WTC11 (cell line): Measurements from ENCODE around the gene PSMG4. TPM values are rescaled to one million over a fixed set of nuclear protein-coding genes. Genes with fewer than 3 reads are reported as not detected.

Experiments
- ATAC-seq: fragments of 200-7000 bp; cut with Tn5 transposase; 2 replicates; pipeline ENCODE4 v1.10.0; 2021; ENCODE audit warnings: mild to moderate bottlenecking, moderate library complexity
- CTCF ChIA-PET: fragments of 300-600 bp; sonication (Branson Sonifier 250); formaldehyde crosslinking; loops from one replicate; lab custom pipeline; 2021; ENCODE audit warnings: antibody characterized with exemption; lab: Charles Lee
- POLR2A ChIA-PET: fragments of 350-600 bp; sonication (Branson Sonifier 250); formaldehyde crosslinking; loops from one replicate; lab custom pipeline; 2021; ENCODE audit warnings: antibody characterized with exemption; lab: Charles Lee
- DNase-seq: peaks from one replicate; pipeline ENCODE4 v3.0.0; 2021; ENCODE audit warnings: low spot score
- H3K27ac Mint-ChIP-seq: 2 replicates; pipeline ENCODE4 v1.8.0; 2021; ENCODE audit warnings: mixed read lengths
- H3K27me3 Mint-ChIP-seq: 2 replicates; pipeline ENCODE4 v1.8.0; 2021; ENCODE audit warnings: low read depth, mild to moderate bottlenecking, moderate library complexity, mixed read lengths
- H3K36me3 Mint-ChIP-seq: 2 replicates; pipeline ENCODE4 v1.8.0; 2021; ENCODE audit warnings: mixed read lengths
- H3K4me1 Mint-ChIP-seq: 2 replicates; pipeline ENCODE4 v1.8.0; 2022; ENCODE audit warnings: mixed read lengths
- H3K4me3 Mint-ChIP-seq: 2 replicates; pipeline ENCODE4 v1.8.0; 2021; ENCODE audit warnings: mild to moderate bottlenecking, moderate library complexity, mixed read lengths
- H3K9me3 Mint-ChIP-seq: 2 replicates; pipeline ENCODE4 v1.8.0; 2021; ENCODE audit warnings: mixed read lengths
- AFF4 ChIP-seq: sonication (generic); formaldehyde crosslinking; IDR thresholded peaks from 2 replicates; pipeline ENCODE4 v1.8.1; 2023; ENCODE audit warnings: mild to moderate bottlenecking, missing genetic modification reagents, borderline replicate concordance
- CTCF ChIP-seq: fragments of 200-600 bp; IDR thresholded peaks from 2 replicates; pipeline ENCODE4 v1.8.0; 2022; ENCODE audit warnings: antibody characterized with exemption
- E2F4 ChIP-seq: sonication (generic); formaldehyde crosslinking; IDR thresholded peaks from 2 replicates; pipeline ENCODE4 v1.8.1; 2022; ENCODE audit warnings: low read depth, mild to moderate bottlenecking, moderate library complexity, missing genetic modification reagents, borderline replicate concordance
- ESRRA ChIP-seq: sonication (generic); formaldehyde crosslinking; IDR thresholded peaks from 2 replicates; pipeline ENCODE4 v1.8.1; 2022; ENCODE audit warnings: mild to moderate bottlenecking, missing genetic modification reagents, borderline replicate concordance
- FOXK1 ChIP-seq: sonication (generic); formaldehyde crosslinking; IDR thresholded peaks from 2 replicates; pipeline ENCODE4 v1.8.0; 2022; ENCODE audit warnings: mild to moderate bottlenecking, moderate library complexity, missing genetic modification reagents
- FOXP4 ChIP-seq: sonication (generic); formaldehyde crosslinking; IDR thresholded peaks from 2 replicates; pipeline ENCODE4 v1.8.0; 2022; ENCODE audit warnings: mild to moderate bottlenecking, missing genetic modification reagents
- GABPB1 ChIP-seq: sonication (generic); formaldehyde crosslinking; IDR thresholded peaks from 2 replicates; pipeline ENCODE4 v1.8.1; 2023; ENCODE audit warnings: mild to moderate bottlenecking, missing genetic modification reagents
- MAX ChIP-seq: sonication (generic); formaldehyde crosslinking; IDR thresholded peaks from 2 replicates; pipeline ENCODE4 v1.8.0; 2022; ENCODE audit warnings: mild to moderate bottlenecking, missing genetic modification reagents
- SMAD4 ChIP-seq: sonication (generic); formaldehyde crosslinking; IDR thresholded peaks from 2 replicates; pipeline ENCODE4 v1.8.0; 2022; ENCODE audit warnings: mild to moderate bottlenecking, missing genetic modification reagents
- SOX15 ChIP-seq: fragments of 250-450 bp; sonication (Bioruptor Pico); IDR thresholded peaks from 2 replicates; pipeline ENCODE4 v1.9.0; 2021; ENCODE audit warnings: mild to moderate bottlenecking
- TEAD4 ChIP-seq: sonication (generic); formaldehyde crosslinking; IDR thresholded peaks from 2 replicates; pipeline ENCODE4 v1.8.0; 2022; ENCODE audit warnings: mild to moderate bottlenecking, missing genetic modification reagents
- ZNF396 ChIP-seq: fragments of 250-450 bp; sonication (Bioruptor Pico); IDR thresholded peaks from 2 replicates; pipeline ENCODE4 v1.8.0; 2021; ENCODE audit warnings: mild to moderate bottlenecking, moderate library complexity, borderline replicate concordance
- total RNA-seq: library from RNA; stranded (reverse); gene quantifications from 3 replicates; pipeline ENCODE4 v1.2.3, GENCODE V29; 2021

PSMG4 gene
- total RNA-seq, 1 experiment from 2014 or later, result 38.2 TPM

GRCh38 chr6:3231247-3232016 lies 27.3 kb upstream of the PSMG4 start (continued):
- TF ChIP-seq AFF4 (CRISPR knock-in tag), result no peak
- peak; percentile 65; the same call in 1 of the 2 replicates for TF ChIP-seq FOXP4 (CRISPR knock-in tag)
- peak; percentile 61 for TF ChIP-seq FOXK1 (CRISPR knock-in tag)
- peak; percentile 6; the same call in 1 of the 2 replicates for TF ChIP-seq GABPB1 (CRISPR knock-in tag)
- no peak for TF ChIP-seq CTCF

GRCh38 chr6:3232017-3232945 lies 26.5 kb upstream of the PSMG4 start:
- peaks cover 23% of the 10 kb centered on the region for H3K27me3 Mint-ChIP-seq

GRCh38 chr6:3233321-3233720 lies 25.4 kb upstream of the PSMG4 start:
- peaks cover 50% of the 10 kb centered on the region for H3K4me1 Mint-ChIP-seq
- H3K27ac Mint-ChIP-seq, result no peak overlapping the region
- ChIA-PET POLR2A (no interaction called here), CTCF (interaction anchor here (1.1 kb wide), 1 partner anchor 18 kb away, joined by 8 read pairs; no protein-coding TSS in a partner anchor)
- H3K9me3 Mint-ChIP-seq, result no peaks in the 10 kb centered on the region
- ATAC-seq, result no peak
- peaks cover 23% of the 10 kb centered on the region for H3K27me3 Mint-ChIP-seq
- H3K4me3 Mint-ChIP-seq, result peak overlapping the region; percentile 89
- no peaks in the 10 kb centered on the region for H3K36me3 Mint-ChIP-seq
- TF ChIP-seq E2F4 (CRISPR knock-in tag), result no peak
- no peak for TF ChIP-seq ESRRA (CRISPR knock-in tag)
- no peak for TF ChIP-seq SMAD4 (CRISPR knock-in tag)
- no peak for DNase-seq

More at GRCh38 chr6:3232017-3232945, 26.5 kb upstream of the PSMG4 start:
- TF ChIP-seq MAX (CRISPR knock-in tag) (0 out of 2 replicates have a peak, but pooled peaks have one; percentile 18), SOX15 (no peak), GABPB1 (CRISPR knock-in tag) (no peak), ZNF396 (no peak), TEAD4 (0 out of 2 replicates have a peak, but pooled peaks have one; percentile 47)
- Mint-ChIP-seq H3K27ac (no peak overlapping the region), H3K4me3 (peak overlapping the region; percentile 89), H3K4me1 (peaks cover 50% of the 10 kb centered on the region), H3K36me3 (no peaks in the 10 kb centered on the region), H3K9me3 (no peaks in the 10 kb centered on the region)
- ATAC-seq (0 out of 2 replicates have a peak, but pooled peaks have one; percentile 1), DNase-seq (no peak)
- ChIA-PET POLR2A (interaction anchor here (1.1 kb wide), 1 partner anchor 23 kb away, joined by 4 read pairs; no protein-coding TSS in a partner anchor), CTCF (interaction anchor here (0.9 to 5.2 kb wide), 6 partner anchors 8 to 75 kb away, joined by 3 to 65 read pairs (median 6); partner anchors contain the start of genes PSMG4 and TUBB2A)
